Activated CD8-positive, alpha-beta memory T cell treated with anti-CD3 and anti-CD28 coated beads for 4 hours (primary cell): ENCODE results near the gene MGAT4C.

ENCODE experiments used
- DNase-seq, 2 donors: peaks; one replicate each; pipeline ENCODE4 v3.0.0-alpha.2; 2020; ENCODE audit warnings: low read depth in 2 of 2

MGAT4C gene

DNA sequence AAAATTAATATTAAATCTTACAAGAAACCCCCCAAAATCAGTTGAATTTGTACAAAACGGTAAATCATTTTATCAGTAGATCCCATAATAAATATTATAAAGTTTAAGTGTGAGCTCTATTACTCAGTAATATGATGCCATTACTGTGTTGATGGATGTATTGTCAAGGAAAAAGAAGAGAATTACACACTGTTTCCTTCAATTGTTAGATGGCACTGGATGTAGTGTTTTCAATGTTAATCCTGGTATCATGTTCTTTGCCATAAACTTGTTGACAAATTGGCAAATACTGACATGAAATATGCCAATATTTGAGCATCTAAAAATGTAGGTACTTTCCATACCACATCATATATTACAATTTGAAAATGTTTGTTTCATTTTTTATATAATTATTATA is 280.5 kb downstream of the MGAT4C start:
- no peak for DNase-seq

DNA sequence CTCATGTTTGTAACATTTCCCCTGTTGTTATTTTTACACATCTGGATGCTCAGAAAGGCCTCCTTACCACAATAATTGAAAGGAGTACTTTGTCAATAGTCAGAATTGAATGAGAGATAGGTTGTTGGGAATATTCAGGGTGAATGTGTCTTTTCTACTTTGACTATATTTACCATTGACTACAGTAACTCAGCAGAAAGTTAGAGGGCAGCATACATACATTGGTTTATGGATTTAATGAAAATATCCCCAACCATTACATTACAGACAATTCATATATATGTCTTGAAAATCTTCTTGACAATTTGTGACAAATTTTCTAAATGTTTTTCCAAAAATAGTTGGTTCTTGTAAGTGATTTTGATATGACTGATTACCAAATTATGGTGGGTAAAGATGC is 284.4 kb downstream of the MGAT4C start:
- no peak for DNase-seq

DNA sequence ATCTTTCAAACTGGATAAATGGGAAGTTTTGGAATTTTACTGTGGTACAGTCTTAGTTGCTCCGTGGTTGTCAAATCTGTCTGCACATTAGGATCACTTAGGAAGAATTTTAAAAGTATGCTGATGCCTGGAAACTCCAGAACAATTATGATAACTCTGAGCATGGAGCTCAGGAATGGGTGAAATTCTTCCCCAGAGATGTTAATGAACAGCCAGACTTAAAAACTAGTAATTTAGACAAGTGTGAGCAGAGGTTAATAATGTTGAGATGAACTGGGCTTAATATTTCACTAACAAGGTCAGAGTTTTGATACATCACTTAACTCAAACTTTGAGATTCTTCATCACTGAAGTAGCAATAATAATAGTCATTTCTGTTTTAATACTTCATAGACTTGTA is 287.6 kb downstream of the MGAT4C start:
- DNase-seq: no peak

DNA sequence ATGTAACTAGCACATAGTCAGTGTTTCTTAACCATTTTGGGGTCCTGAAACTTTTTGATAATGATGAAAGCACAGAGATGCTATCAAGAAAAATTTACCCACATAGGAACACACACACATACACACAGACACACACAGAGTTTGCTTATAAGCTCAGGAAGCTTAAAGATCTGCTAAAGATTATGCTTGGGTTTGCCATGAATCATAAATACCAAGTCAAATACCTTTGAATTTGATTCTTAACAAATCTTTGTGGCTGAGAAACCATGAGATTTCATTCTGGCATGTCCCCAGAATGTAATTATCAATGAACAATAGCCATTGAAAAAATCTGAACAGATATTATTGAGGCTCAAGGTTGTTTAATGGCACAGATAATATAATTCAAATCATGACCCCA is 292.9 kb downstream of the MGAT4C start:
- DNase-seq: no peak

DNA sequence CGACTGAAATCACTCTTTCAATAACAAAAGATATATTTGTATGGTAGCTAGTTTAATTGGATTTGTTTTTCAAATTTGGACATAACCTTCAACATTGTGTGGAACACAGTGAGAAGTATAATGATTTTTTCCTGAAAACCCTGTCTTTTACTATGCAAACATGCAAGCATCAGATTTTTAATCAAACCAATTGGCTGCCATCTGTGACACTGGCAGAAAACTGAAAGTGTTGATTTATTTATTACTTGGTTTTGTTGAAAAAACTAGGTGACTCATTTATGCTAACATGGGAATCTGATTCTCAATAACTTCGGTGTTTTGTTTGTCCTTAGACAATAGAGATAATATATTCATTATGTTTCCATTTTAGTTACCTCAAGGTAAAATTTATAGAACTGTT is 300.1 kb downstream of the MGAT4C start:
- no peak for DNase-seq

DNA sequence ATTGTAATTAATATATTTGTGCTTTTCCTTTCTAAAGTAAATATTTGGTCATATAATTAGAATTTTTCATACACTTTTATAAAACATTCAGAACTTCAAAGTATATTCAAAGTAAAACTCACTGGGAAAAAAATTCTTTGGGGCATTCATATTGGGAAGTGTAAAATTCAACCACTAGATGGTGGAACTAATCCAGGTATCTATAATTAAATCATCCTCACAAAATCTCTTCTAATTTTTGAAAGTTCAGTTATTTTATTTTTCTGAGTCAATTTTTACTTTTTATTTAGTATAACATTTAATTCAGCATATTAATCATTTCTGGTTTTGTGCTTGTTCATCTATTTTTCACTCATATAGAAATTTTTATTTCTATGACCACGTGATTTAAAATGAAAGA is 301.1 kb downstream of the MGAT4C start:
- no peak for DNase-seq

DNA sequence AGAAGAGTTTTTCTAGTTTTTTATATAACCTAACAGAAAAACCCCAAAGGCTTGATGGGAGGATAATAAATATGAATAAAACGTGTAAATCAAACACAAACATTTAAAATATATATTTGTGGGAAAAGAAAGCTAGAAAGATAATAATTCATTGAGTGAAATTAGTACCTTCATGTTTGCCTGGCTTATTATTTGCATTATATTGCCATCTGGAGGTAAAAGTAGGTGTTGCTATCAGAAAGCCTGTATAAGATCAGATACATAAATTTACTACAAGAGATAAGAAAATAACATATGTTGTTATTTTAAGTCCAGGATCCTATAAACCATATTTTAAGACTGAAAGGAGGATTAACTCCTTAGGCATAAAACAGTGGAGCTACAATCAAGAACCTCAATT is 304.4 kb downstream of the MGAT4C start:
- no peak for DNase-seq

DNA sequence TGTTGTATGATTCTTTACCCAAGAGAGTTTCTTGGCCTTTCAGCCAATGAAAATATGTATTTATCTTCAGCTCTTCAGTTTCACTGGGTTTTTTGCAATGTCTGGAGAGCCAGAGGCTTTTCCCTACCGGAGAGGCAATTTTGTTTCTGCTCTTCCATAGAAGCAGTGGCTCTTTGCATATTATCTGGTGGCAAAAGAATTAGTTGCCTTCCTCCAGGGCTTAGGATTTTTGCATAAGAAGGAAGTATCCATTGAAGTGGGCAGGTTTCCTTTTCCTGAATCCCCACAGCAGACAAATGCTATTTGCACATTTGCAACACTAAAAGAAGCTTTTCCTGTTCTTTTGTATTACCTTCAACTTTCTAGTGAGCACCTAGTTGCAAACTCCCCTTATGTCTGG is 306.9 kb downstream of the MGAT4C start:
- DNase-seq: no peak

DNA sequence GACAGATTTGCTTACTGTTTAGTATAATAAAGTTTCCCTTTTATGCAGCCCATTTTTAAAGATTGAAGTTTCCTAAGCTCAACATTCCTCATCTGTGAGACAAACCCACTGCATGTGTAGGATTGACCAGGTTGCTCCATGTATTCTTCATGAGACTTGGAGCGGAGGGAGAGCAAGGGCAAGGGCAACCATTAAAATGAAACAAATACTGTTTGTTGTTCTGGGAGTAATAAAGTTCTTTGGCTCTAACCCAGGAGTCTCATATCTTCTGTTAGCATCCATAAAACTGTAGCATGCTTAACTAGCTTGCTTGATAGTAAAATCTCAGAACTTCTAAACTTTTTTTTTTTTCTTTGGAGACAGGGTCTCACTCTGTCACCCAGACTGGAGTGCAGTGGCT is 307.9 kb downstream of the MGAT4C start:
- DNase-seq: no peak

DNA sequence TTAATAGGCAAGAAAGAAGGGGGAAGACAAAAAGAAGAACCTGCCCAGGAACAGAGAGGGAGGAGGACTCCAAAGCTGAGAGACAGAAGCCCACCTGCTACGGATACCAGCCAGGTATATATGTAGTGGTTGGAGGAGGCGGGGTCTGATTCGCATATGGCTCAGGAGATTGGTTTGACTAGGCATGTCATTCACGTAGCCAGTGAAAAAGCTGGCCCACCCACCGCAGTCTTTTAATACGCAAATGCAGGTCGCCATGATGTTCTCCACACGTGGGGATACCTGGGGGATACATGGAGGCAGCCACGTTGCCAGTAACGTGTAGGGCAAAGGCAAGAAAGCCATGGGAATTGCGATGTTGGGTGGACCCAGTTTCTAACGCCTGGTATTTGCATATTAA is 308.9 kb downstream of the MGAT4C start:
- DNase-seq: no peak

DNA sequence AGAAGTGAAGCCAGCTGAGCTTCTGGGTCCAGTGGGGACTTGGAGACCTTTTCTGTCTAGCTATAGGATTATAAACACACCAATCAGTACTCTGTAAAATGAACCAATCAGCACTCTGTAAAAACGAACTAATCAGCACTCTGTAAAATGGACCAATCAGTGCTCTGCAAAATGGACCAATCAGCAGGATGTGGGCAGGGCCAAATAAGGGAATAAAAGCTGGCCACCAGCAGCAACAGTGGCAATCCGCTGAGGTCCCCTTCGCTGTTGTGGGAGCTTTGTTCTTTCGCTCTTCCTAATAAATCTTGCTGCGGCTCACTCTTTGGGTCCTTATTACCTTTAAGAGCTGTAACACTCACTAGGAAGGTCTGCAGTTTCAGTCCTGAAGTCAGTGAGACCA is 309.8 kb downstream of the MGAT4C start:
- DNase-seq: no peak

DNA sequence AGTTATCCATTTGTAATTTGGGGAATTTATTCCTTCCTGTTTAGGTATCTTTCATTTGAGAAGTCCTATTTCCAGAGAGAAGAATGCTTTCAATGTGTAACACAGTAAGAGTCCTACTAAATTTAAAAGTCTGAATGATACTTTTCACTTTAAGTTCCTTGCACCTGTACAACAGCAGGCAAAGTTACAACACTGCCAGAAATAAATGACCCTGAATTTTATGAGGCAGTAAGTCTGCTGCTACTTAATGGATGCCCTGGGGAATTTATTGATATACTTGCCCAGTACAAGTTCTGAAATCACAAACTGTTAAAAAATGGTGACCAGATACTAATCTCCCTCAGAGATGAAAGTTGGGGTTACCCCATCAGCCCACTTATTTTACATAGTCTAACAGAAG is 329.0 kb downstream of the MGAT4C start:
- no peak for DNase-seq

DNA sequence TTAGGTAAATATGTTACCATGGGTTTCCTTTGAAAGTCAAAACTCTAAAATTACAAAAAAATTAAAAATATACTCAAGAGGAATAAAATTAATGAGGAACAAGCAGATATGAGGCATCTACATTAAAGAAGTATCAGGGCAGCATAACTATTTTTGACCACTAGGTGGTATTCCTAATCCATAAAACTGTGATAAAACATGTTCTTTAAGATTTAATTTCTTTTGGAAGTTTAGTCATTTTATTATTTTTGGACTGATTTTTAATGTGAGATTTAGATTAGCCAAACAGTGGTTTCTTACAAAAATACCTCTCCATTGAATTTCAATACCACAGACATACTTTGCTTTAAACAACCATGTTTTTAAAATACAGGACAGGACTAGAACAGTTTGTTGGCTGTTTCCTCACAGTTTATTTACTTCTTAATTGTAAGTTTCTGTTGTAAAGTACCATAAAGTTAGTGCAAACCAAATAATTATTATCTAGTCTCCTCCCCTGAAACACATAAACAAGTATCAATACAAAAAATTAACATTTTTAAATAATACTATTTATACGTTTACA is 332.3 kb downstream of the MGAT4C start:
- no peak for DNase-seq

DNA sequence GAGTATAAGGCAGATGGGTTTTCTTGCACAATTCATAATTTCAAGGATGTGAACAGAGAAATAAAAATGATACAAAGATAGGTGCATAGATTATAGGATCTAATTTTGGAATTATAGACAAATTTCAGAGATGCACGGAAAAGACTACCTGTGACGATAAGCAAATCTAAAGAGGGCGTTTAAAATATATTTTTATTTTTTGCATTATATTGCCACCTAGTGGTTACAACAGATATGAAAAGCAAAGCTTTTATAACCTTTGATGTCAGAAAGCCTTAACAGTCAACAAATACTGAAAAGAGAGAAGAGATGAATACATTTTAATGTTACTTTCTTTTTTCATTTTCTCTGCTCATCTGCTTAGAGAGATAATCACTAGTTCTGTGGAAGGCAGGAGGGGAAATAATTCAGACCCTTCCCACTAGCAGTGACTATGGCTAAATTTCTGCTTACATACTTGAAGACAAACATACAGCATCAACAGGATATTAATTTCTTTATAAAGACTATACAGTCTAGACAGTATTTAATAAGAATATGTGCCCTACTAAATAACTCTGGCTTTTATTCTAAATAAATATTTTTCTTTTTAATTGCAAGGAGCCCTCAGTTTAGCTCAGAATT is 335.8 kb downstream of the MGAT4C start:
- DNase-seq: no peak
